Inflammatory macrophage treated with lipopolysaccharide for 1 hour (primary cell): ENCODE data around the gene BABAM2.

Experiments
- DNase-seq, 2 donors: peaks; one replicate each; pipeline ENCODE4 v3.0.0-alpha.2; 2020 to 2022

BABAM2 gene

GRCh38 chr2:28036307-28036706 is 145.8 kb downstream of the BABAM2 start:
- DNase-seq: no peak

- DNase-seq: no peak
Observed at GRCh38 chr2:28038722-28039121, 148.2 kb downstream of the BABAM2 start.

GRCh38 chr2:28045676-28046351 is 155.3 kb downstream of the BABAM2 start:
- no peak for DNase-seq

GRCh38 chr2:28046921-28047320 is 156.4 kb downstream of the BABAM2 start:
- DNase-seq: peak; percentile 11 to 26

- peak; percentile 42 to 56 for DNase-seq
Observed at GRCh38 chr2:28047681-28048080, 157.2 kb downstream of the BABAM2 start.

GRCh38 chr2:28048341-28048740 is 157.8 kb downstream of the BABAM2 start:
- DNase-seq: no peak

- no peak for DNase-seq
Observed at GRCh38 chr2:28049416-28049815, 158.9 kb downstream of the BABAM2 start.

- no peak for DNase-seq
Observed at GRCh38 chr2:28049899-28050298, 159.4 kb downstream of the BABAM2 start.

- no peak for DNase-seq
Observed at GRCh38 chr2:28052691-28053090, 162.2 kb downstream of the BABAM2 start.

GRCh38 chr2:28053597-28053996 is 163.1 kb downstream of the BABAM2 start:
- DNase-seq: no peak

GRCh38 chr2:28054916-28055315 is 164.4 kb downstream of the BABAM2 start:
- no peak for DNase-seq

GRCh38 chr2:28055325-28055970 is 164.9 kb downstream of the BABAM2 start:
- no peak for DNase-seq

- no peak for DNase-seq
Observed at GRCh38 chr2:28058791-28059190, 168.3 kb downstream of the BABAM2 start.

GRCh38 chr2:28062867-28063266 is 172.3 kb downstream of the BABAM2 start:
- no peak for DNase-seq

- DNase-seq: no peak
Observed at GRCh38 chr2:28063492-28063962, 173.0 kb downstream of the BABAM2 start.

GRCh38 chr2:28067602-28068001 is 177.1 kb downstream of the BABAM2 start:
- DNase-seq: no peak

GRCh38 chr2:28068088-28068487 is 177.6 kb downstream of the BABAM2 start:
- peak; percentile 32 to 50 for DNase-seq

- no peak for DNase-seq
Observed at GRCh38 chr2:28068527-28068926, 178.0 kb downstream of the BABAM2 start.

GRCh38 chr2:28071221-28071620 is 180.7 kb downstream of the BABAM2 start:
- no peak for DNase-seq

- no peak for DNase-seq
Observed at GRCh38 chr2:28074137-28074536, 183.6 kb downstream of the BABAM2 start.

GRCh38 chr2:28080911-28081310 is 190.4 kb downstream of the BABAM2 start:
- DNase-seq: peak in 1 of 2 donors; percentile 30

- DNase-seq: no peak
Observed at GRCh38 chr2:28082131-28082530, 191.6 kb downstream of the BABAM2 start.

- DNase-seq: no peak
Observed at GRCh38 chr2:28083476-28083875, 192.9 kb downstream of the BABAM2 start.

- peak in 1 of 2 donors; percentile 28 for DNase-seq
Observed at GRCh38 chr2:28084564-28084963, 194.0 kb downstream of the BABAM2 start.

GRCh38 chr2:28085201-28085600 is 194.7 kb downstream of the BABAM2 start:
- no peak for DNase-seq
